Esophagus squamous epithelium (tissue), 4 donors: ENCODE results near the gene MORN1.

ENCODE experiments used
- POLR2A ChIP-seq, 4 donors: fragments of 450-650 bp; IDR thresholded peaks; one replicate each; pipeline ENCODE4 v1.6.1; 2017; ENCODE audit warnings: antibody characterized with exemption in 4 of 4, mild to moderate bottlenecking in 4 of 4, moderate library complexity in 3 of 4
- TF ChIP-seq, protein P1 (sequence below), 6 experiments: fragments of 450-650 bp in 4 of 6; fragments of 200-600 bp in 2 of 6; sonication (generic) in 2 of 6; IDR thresholded peaks; one replicate each; pipeline ENCODE4 v1.5.1; 2016 to 2019; ENCODE audit warnings: antibody characterized with exemption in 6 of 6, mild to moderate bottlenecking in 4 of 6, moderate library complexity in 4 of 6

GRCh38 chr1:2276803-2277580 is 114.4 kb downstream of the MORN1 start:
- TF ChIP-seq, protein P1, sequence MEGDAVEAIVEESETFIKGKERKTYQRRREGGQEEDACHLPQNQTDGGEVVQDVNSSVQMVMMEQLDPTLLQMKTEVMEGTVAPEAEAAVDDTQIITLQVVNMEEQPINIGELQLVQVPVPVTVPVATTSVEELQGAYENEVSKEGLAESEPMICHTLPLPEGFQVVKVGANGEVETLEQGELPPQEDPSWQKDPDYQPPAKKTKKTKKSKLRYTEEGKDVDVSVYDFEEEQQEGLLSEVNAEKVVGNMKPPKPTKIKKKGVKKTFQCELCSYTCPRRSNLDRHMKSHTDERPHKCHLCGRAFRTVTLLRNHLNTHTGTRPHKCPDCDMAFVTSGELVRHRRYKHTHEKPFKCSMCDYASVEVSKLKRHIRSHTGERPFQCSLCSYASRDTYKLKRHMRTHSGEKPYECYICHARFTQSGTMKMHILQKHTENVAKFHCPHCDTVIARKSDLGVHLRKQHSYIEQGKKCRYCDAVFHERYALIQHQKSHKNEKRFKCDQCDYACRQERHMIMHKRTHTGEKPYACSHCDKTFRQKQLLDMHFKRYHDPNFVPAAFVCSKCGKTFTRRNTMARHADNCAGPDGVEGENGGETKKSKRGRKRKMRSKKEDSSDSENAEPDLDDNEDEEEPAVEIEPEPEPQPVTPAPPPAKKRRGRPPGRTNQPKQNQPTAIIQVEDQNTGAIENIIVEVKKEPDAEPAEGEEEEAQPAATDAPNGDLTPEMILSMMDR (IDR thresholded peaks at IDR 0.05) = no peak
- no peak for TF ChIP-seq POLR2A (IDR thresholded peaks at IDR 0.05)
